Erythroblast (primary cell): ENCODE measurements around the gene ORAI2.

ENCODE experiments used
- GATA1 ChIP-seq: IDR thresholded peaks from 2 replicates; pipeline ENCODE4 v1.6.1; 2011; ENCODE audit warnings: low read depth, mild to moderate bottlenecking, control low read depth, low read length, moderate library complexity
- POLR2A ChIP-seq: IDR thresholded peaks from 2 replicates; pipeline ENCODE4 v1.6.1; 2011; ENCODE audit warnings: mild to moderate bottlenecking, low read length

DNA sequence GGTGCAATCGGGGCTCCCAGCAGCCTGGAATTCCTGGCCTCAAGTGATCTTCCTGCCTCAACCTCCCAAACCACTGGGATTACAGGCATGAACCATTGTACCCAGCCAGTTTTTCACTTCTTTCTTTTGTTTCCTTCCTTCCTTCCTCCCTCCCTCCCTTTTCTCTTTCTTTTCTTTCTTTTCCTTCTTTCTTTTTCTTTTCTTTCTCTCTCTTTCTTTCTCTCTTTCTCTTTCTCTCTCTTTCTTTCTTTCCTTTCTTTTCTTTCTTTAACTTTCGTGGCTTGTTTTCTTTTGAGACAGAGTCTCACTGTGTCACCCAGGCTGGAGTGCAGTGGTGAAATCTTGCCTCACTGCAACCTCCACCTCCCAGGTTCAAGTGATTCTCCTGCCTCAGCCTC, 12.3 kb downstream of the ORAI2 start:
- TF ChIP-seq POLR2A (no peak), GATA1 (no peak)
